Activated CD8-positive, alpha-beta memory T cell treated with anti-CD3 and anti-CD28 coated beads, Interleukin-2, amount 50 U/mL, for 1 hour (primary cell): ENCODE results near the gene FHOD1.

Source experiments
- DNase-seq: peaks from one replicate; pipeline ENCODE4 v3.0.0-alpha.2; 2020; ENCODE audit errors: extremely low read depth

The FHOD1 gene

DNA sequence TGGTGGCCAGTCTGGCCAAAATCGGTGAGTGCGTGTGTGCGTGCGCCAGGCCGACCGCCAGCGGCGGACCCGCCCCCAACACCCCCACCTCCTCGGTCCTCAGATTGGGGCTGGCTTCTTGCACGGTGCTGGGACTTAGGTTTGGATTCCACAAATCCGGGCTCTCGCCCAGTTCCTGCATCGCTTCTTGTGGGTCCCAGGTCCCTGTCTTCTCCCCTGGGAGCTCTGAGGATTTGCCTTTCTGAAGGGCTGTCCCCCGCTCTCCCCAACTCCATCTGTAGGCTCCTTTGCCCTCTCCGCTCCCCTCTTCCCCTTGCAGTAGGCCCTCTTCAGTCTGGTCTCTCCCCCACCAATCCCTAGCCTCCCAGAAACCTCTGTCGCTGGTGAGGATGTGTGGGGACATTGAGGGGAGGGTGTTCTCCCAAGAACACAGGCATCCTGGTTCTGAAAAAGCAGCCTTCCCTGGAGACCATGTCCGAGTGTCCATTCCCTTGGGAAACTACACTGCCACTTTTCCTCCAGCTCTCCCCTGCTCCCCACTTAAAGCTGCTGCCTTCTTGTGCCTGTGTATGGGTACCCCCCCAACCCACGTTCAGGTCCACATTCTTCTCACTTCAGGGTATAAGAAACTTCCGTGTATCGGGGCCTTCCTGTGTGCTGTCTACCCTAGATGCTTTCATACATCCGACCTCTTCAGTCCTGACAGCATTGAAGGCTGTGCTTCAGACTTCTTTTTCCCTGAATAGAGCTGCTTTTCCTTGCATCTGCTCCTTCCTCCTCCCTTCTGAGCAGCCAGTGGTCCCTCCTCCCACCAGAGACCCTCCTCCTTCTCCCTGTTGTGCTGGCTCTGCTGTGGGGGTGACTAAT is 2.1 kb upstream of the FHOD1 start:
- no peak for DNase-seq

DNA sequence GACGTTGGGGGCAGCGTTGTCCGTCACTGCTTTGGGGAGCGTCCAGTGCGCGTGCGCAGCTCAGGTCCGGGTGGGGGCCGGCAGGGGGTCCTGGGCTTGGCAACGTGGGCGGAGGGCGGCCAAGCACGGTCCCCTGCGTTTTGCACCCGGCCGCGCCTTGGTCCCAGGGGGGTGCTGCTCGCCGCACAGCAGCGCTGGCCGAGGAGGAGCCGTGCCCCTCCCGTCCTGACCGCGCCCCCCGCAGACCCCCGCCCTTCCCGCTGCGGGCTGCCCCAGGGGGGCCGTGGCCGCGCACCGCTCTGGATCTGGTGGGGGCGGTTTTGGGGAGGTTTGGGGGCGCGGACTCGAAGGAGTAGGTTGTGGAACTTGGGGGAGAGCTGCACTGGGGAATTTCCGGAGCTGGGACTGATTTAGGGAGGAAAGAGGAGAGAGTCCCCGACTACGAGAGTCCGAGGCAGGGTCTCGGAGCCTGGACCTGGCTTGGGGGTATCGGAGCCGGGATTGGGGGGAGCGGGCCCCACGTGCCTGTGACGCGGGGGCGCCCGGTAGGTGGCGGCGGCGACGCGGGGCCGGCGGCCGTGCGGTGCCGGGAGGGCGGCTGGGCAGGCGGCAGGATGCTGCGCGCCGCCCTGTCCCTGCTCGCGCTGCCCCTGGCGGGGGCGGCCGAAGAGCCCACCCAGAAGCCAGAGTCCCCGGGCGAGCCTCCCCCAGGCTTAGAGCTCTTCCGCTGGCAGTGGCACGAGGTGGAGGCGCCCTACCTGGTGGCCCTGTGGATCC is 1.3 kb upstream of the FHOD1 start, which contains the start of gene SLC9A5:
SLC9A5 (plus strand) TSS at position 579 of the 777 bp plus-strand sequence; CDS start at position 615, 36 bp downstream.
- DNase-seq: no peak

- no peak for DNase-seq
Measured at GRCh38 chr16:67248073-67248400, 756 bp upstream of the FHOD1 start.

DNA sequence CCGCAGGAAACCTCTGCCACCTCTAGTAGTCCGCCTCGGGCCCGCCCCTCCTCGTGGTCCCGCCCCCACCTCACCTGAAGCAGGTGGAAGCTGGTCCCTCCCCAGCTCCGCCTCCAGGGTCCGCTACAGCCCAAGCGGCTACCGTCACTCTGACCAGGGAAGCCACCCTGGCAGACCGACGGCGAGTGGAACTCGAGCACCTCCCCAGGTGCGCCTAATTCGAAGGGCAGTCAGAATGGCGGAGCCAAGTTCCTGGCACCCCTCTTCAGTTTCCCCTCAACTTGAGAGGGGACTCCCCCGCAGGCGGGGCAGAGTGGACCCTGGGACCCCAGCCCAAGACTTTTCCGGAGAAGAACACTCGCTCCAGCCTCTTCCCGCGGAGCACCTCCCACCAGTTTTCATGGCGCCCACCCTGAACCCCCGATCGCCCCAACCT is 507 bp downstream of the FHOD1 start:
- DNase-seq: no peak

GRCh38 chr16:67246081-67246755 is 1.1 kb downstream of the FHOD1 start:
- DNase-seq: no peak

DNA sequence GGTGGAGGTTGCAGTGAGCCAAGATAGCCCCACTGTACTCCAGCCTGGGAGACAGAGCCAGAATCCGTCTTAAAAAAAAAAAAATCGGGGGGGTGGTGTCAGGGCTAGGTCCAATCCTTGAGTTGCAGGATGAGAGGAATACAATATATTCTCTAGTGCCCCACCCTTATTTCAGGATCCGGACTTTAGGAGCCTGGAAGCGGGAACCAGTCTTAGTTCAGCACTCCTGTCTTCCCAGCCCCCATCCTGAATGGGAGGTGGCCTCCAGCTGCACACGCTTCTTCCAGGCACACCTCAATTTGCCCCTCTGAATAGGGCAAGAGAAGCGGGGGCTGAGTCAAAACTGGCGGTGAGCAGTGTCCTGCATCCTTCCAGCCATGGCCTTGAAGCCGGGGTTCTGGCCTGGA is 1.6 kb downstream of the FHOD1 start:
- no peak for DNase-seq

GRCh38 chr16:67245186-67245585 is 2.1 kb downstream of the FHOD1 start:
- no peak for DNase-seq

DNA sequence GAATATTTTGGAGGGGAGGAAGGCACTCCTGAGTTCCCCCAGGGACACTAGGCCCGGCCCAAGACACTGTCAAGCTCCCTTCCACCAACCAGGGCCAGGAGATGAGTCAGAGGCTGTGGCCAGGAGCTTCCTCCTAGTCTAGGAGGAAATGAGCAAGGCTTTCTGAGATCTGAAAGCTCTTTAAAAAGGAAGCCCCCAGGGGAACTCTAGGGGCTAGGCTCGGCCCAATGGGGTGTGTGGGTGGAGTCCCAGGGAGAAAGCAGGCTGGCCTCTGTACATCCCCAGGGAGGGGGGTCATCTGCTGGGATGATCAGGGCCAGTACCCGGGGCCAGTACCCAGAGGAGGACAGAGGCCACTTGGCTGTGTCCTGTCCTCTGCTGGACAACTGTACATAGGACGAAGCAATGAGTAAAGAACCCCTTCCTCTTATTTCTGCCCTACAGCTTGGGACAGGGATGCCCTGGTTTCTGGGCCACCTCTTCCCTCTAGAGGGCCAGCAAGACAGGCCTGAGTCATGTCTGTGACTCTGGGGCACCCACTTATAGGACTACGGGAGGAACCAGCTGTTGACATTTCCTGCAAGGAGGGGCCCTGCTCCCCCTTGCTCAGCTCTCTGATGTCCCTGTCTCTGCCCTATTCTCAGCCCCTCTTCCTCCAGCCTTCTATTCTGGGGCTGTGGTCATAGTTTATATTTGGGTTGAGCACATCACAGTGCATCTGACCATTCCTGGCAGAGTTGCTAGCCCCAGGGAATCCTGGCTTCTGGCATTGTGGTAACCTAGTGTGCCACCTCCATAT is 2.7 kb downstream of the FHOD1 start:
- peak; percentile 62 for DNase-seq

- DNase-seq: no peak
Measured at GRCh38 chr16:67243481-67243880, 3.8 kb downstream of the FHOD1 start.

GRCh38 chr16:67242138-67242730 is 5.0 kb downstream of the FHOD1 start:
- DNase-seq: no peak

- DNase-seq: no peak
Measured at GRCh38 chr16:67241008-67241900, 6.0 kb downstream of the FHOD1 start.

DNA sequence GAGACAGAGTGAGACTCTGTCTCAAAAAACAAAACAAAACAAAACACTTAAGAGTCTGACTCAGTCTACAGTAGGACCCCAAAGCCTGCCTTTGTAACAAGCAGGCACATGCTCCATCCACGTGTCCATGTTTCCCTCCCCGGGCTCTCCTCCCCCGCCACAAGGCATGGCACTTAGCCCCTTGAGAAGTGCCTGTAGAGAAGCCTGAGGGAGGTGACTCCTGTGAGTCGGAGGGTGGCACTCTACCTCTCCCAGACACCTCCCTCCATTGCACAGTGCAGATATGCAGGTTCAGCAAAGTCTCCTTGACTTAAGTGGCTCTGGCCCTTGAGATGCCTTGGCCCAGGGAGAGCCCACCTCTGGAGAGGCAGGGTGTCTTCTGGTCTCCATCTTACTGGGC is 6.8 kb downstream of the FHOD1 start:
- no peak for DNase-seq

GRCh38 chr16:67238806-67239470 is 8.3 kb downstream of the FHOD1 start:
- no peak for DNase-seq

DNA sequence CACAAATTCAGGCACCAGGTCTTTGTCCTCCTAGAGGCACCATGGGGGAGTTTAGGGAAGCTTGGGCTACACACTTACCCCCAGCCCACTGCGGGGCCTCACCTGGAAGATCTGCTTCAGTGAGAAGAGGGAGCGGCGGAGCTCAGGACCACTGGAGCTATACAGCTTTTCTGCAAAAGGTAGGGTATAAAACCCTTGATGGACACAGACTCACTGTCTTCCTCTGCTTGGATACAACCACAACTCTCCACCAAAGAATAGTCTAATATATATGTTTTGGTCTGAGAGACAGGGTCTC is 9.1 kb downstream of the FHOD1 start:
- no peak for DNase-seq

- no peak for DNase-seq
Measured at GRCh38 chr16:67237396-67238277, 9.6 kb downstream of the FHOD1 start.

DNA sequence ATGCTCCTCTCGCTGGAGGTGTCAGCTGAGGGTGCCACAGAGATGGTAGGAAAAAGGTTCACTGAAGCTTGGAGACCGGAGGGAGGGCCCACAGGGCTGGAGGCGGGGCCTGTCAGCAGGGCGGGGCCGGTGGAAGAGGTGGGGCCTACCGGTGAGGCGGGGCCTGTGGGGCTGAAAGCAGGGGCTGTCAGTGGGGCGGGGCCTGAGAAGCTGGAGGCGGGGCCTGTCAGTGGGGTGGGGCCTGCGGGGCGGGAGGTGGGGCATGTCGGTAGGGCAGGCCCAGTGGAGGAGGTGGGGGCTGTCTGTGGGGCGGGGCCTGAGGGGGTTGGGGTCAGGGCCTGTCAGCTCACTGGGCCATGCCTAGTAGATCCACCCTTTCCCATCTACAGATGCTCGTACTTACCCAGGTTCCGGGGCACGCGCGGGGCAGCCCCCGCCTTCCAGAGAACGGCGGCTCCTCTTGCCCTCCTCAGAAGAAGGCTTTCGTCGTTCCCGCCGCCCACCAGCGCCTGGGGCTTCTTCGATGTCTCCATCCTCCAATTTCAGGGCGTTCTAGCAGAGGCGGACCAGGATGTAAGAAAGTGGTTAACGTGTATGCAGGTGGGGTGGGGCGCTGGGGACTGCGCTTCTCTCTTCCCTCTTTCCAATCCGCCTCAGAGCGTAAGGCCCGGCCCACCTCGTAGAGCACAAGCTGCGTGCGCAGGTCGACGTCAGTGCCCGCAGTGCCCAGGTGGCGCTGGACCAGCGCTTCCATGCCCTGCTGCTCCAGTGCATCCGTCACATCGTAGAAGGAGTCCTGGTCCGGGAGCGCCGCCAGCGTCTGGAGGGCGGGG is 10.5 kb downstream of the FHOD1 start:
- no peak for DNase-seq

DNA sequence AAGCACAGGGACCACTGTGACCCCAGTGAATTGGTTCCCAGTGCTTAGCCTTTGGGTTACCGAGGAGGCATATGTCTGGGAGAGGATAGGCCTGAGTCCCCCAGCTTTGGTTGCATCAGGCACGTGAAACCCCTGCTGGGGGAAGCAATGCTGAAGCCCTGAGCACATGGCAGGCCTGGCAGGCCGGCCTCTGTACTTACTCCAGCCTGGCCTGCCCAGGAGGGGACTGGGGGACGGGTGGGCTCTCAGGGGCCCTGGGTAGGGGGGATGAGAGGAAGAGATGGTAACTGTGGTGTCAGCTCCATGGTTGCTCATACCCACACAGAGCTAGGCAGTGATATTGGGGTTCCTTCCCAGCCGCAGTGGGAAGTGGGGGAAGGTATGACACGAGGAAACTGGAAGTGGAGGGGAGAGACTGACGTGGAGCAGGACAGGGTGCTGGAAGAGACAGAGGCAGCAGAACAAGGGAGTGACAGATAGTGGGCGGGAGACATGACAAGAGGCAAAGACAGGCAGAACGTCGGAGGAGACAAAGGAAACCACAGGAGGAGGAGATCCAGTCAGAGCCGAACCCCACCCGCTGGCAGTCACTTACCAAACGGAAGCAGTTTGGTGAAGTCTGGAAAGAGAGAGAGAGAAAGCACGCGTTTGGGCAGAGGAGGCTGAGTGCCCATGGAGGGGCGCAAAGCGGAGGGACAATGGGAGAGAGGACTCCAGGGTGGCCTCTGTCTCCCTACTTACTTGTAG is 11.3 kb downstream of the FHOD1 start:
- DNase-seq: no peak
